Thyroid gland (tissue), 4 donors: ENCODE results near the gene HSF5.

Source experiments
- POLR2A ChIP-seq, 2 donors: fragments of 450-650 bp; IDR thresholded peaks; one replicate each; pipeline ENCODE4 v1.6.1; 2017; ENCODE audit warnings: antibody characterized with exemption in 2 of 2, mild to moderate bottlenecking in 2 of 2, moderate library complexity in 1 of 2
- TF ChIP-seq, protein P1 (sequence below), 6 experiments: fragments of 200-600 bp in 3 of 6; fragments of 450-650 bp in 3 of 6; sonication (generic) in 3 of 6; IDR thresholded peaks; one replicate each; pipeline ENCODE4 v1.5.1; 2016 to 2019; ENCODE audit warnings: antibody characterized with exemption in 6 of 6, mild to moderate bottlenecking in 2 of 6, inconsistent platforms in 1 of 6, moderate library complexity in 1 of 6

DNA sequence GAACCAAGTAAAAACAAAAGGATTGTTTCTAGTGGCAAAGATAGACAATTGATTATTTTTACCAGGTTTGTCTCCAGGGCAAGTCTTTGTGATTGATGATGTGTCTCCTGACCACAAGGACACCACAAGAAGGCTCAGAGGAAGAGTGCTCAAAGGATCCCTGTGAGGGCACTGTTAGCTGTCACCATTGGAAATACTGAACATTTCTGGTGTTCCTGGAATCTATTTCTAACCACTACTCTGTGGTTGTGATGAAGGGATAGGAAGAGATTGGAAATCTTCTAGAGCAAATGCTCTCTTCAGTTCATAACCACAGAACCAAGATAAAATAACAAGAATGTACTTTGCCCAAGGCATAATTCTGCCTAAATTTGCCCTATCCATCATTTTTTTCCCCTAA lies 86.2 kb downstream of the HSF5 start:
- TF ChIP-seq, protein P1, sequence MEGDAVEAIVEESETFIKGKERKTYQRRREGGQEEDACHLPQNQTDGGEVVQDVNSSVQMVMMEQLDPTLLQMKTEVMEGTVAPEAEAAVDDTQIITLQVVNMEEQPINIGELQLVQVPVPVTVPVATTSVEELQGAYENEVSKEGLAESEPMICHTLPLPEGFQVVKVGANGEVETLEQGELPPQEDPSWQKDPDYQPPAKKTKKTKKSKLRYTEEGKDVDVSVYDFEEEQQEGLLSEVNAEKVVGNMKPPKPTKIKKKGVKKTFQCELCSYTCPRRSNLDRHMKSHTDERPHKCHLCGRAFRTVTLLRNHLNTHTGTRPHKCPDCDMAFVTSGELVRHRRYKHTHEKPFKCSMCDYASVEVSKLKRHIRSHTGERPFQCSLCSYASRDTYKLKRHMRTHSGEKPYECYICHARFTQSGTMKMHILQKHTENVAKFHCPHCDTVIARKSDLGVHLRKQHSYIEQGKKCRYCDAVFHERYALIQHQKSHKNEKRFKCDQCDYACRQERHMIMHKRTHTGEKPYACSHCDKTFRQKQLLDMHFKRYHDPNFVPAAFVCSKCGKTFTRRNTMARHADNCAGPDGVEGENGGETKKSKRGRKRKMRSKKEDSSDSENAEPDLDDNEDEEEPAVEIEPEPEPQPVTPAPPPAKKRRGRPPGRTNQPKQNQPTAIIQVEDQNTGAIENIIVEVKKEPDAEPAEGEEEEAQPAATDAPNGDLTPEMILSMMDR (IDR thresholded peaks at IDR 0.05): no peak
- TF ChIP-seq POLR2A (IDR thresholded peaks at IDR 0.05): no peak
